ENCODE data around the gene C6orf62.

GRCh38 chr6:24694198-24694597, 24.8 kb downstream of the C6orf62 start:
- TF ChIP-seq POLR2A (IDR thresholded peaks at IDR 0.05) (no peak), POLR2AphosphoS5 (IDR thresholded peaks at IDR 0.05) (no peak)

All from stomach (tissue), 4 donors.